HG03103 (cell line): Measurements from ENCODE around the gene WSB1.
"Not testable (repeated sequence)": the region's sequence is repeated elsewhere in the genome, so short reads cannot be mapped to it uniquely, and the experiment has no call there.

Experiments
- ATAC-seq: cut with Tn5 transposase; IDR thresholded peaks from one replicate; pipeline ENCODE4 v1.9.1; 2021; ENCODE audit warnings: low read depth; ENCODE audit not compliant: unreplicated experiment

WSB1 gene

GRCh38 chr17:27276653-27277156 lies 17.2 kb upstream of the WSB1 start:
- ATAC-seq = no peak

GRCh38 chr17:27279132-27279531 lies 14.8 kb upstream of the WSB1 start:
- not testable (repeated sequence) for ATAC-seq

GRCh38 chr17:27280527-27280926 lies 13.4 kb upstream of the WSB1 start:
- ATAC-seq = no peak

- ATAC-seq = no peak
Observed at GRCh38 chr17:27281438-27281837, 12.5 kb upstream of the WSB1 start.

GRCh38 chr17:27282054-27282551 lies 11.8 kb upstream of the WSB1 start:
- peak; percentile 63 for ATAC-seq

GRCh38 chr17:27283060-27283459 lies 10.9 kb upstream of the WSB1 start:
- ATAC-seq = no peak

- ATAC-seq = no peak
Observed at GRCh38 chr17:27283751-27284150, 10.2 kb upstream of the WSB1 start.

- ATAC-seq = no peak
Observed at GRCh38 chr17:27284811-27285415, 9.0 kb upstream of the WSB1 start.

GRCh38 chr17:27285516-27285915 lies 8.4 kb upstream of the WSB1 start:
- no peak for ATAC-seq

- no peak for ATAC-seq
Observed at GRCh38 chr17:27288183-27288582, 5.7 kb upstream of the WSB1 start.

GRCh38 chr17:27289856-27290255 lies 4.1 kb upstream of the WSB1 start:
- ATAC-seq = no peak

GRCh38 chr17:27290916-27291598 lies 2.9 kb upstream of the WSB1 start:
- no peak for ATAC-seq

- no peak for ATAC-seq
Observed at GRCh38 chr17:27293359-27293897, 486 bp upstream of the WSB1 start.

GRCh38 chr17:27294689-27295630 lies 1.0 kb downstream of the WSB1 start:
- peak; percentile 39 for ATAC-seq

- no peak for ATAC-seq
Observed at GRCh38 chr17:27295945-27296344, 2.0 kb downstream of the WSB1 start.

- ATAC-seq = no peak
Observed at GRCh38 chr17:27296428-27296979, 2.6 kb downstream of the WSB1 start.

GRCh38 chr17:27299384-27300049 lies 5.6 kb downstream of the WSB1 start:
- no peak for ATAC-seq

GRCh38 chr17:27303734-27304133 lies 9.8 kb downstream of the WSB1 start:
- ATAC-seq = no peak

- no peak for ATAC-seq
Observed at GRCh38 chr17:27306276-27306835, 12.4 kb downstream of the WSB1 start.
